ENCODE data around the gene PIN1.
"Not testable (repeated sequence)": the region's sequence is repeated elsewhere in the genome, so short reads cannot be mapped to it uniquely, and the experiment has no call there.

PIN1 gene

DNA sequence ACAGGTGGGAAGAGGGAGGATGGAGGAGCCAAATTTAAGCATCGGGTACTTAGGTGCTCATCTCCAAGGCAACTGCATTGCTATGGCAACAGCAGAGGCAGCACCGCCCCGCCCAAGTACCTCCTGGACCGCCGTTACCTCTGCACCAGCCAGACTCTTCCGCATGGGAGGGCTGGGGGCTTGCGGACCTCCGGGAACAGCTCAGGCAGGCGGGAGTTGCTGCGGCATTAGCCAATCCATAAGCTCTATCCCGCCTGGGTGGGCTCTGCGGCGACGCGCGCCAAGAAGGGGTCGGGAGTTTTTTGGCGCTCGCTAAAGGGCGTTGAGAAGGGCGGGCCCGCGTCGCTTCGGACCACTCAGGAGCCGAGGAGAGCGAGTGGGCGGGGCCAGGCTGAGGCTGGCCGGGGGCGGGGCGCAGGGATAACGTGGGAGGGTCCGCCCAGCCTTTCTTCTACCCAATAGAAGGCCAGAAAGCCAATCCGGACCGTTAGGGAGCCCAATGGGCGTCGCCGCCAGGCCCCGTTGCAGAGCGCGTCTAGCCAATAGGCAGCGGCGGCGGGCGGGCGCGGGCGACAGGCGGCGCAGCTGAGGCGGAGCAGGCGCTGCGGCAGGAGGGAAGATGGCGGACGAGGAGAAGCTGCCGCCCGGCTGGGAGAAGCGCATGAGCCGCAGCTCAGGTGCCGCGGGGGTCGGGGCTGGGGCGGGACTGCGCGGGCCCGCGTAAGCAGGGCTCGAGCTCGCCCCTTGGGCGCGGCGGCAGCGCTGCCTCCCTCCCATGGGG, at the start of gene PIN1:
Gene PIN1 (plus strand): TSS at position 593 of the 781 bp plus-strand sequence. CDS start 27 bp downstream, at position 620.
- DNase-seq, result peak; percentile 99

DNA sequence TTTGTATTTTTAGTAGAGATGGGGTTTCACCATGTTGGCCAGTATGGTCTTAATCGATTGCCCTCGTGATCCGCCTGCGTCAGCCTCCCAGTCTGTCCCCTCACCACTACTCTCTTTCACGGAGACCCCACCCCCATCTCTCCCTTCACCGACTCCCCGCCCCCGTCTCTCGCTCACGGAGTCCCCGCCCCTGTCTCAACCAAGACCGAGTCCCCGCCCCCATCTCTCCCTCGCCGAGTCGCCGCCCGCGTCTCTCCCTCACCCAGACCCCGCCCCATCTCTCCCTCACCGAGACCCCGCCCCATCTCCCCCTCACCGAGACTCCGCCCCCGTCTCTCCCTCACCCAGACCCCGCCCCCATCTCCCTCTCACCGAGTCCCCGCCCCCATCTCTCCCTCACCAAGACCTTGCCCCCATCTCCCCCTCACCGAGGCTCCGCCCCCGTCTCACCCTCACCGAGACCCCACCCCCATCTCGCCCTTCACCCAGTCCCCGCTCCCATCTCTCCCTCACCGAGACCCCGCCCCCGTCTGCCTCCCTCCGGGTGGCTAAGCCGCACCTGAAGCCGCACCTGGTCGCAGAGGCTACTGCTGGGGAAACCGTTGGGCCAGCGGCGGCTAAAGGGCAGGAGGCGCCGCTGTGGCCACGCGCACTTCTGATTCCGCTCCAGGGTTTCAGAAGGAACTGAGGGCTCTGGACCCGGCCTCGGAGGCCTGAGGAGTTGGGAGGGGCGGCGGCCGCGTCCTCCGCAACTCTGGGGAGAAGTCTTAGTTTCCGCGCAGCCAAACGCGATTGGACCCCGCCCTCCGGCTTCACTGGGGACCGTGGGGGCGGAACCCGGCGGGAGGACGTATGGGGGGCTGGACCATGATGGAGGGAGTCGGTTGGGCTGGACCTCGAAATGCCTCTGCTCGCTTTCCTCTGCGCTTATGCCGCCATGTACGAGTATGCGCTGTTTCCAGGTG, 49.5 kb upstream of the PIN1 start:
- DNase-seq, result peak; percentile 95

DNA sequence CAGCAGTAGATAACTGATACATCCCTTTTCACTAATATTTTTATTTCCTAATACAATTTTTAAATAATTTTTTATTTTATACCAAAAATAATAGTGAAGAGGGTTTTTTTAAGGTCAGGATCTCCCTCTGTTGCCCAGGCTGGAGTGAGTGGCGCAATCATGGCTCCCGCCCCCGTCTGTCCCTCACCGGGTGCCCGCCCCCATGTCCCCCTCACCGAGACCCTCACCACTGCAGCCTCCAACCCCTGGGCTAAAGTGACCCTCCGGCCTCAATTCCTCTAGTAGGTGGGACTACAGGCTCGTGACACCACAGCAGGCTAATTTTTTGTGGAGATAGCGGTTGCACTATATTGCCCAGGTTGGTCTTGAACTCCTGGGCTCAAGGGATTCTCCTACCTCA, 48.8 kb upstream of the PIN1 start:
- DNase-seq, result no peak

DNA sequence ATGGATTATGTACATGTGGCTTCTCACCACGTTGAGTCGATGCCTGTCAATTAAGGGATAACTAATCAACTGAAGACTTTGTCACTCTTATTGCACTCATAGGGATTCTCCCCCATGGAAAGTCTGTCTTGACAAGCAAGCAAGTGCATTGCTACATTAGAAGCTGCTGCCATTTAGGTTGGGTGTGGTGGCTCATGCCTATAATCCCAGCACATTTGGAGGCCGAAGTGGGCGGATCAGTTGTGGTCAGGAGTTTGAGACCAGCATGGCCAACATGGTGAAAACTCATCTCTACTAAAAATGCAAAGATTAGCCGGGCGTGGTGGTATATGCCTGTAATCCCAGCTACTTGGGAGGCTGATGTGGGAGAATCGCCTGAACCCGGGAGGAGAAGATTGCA, 48.3 kb upstream of the PIN1 start:
- no peak for DNase-seq

DNA sequence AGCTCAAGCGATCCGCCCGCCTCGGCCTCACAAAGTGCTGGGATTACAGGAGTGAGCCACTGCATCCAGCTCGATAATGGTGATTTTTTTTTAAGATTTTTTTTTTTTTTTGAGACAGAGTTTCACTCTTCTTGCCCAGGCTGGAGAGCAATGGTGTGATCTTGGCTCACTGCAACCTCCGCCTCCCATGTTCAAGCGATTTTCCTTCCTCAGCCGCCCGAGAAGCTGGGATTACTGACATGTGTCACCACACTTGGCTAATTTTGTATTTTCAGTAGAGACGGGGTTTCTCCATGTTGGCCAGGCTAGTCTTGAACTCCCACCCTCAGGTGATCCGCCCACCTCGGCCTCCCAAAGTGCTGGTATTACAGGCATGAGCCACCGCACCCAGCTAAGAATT, 46.5 kb upstream of the PIN1 start:
- not testable (repeated sequence) for DNase-seq

DNA sequence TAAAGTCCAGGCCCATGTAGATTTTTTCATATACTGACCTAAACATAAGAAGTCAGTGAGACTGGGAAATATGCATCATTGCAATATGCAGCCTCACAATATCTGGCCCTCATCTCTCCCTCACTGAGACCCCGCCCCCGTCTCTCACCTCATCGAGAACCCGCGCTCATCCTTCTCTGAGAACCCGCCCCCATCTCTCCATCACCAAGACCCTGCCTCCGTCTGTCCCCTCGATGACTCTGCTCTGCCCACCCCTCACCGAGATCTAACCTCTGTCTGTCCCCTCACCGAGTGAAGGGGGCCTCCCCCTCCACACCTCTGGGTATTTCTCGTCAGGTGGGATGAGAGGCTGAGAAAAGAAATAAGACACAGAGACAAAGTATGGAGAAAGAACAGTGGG, 46.1 kb upstream of the PIN1 start:
- no peak for DNase-seq

GRCh38 chr19:9789579-9789978, 45.5 kb upstream of the PIN1 start:
- DNase-seq, result not testable (repeated sequence)

DNA sequence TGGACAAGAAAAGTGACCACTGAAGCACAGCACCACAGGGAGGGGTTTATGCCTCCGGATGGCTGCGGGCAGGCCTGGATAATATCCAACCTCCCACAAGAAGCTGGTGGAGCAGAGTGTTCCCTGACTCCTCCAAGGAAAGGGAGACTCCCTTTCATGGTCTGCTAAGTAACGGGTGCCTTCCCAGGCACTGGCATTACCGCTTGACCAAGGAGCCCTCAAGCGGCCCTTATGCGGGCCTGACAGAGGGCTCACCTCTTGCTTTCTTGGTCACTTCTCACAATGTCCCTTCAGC, 44.1 kb upstream of the PIN1 start:
- not testable (repeated sequence) for DNase-seq

DNA sequence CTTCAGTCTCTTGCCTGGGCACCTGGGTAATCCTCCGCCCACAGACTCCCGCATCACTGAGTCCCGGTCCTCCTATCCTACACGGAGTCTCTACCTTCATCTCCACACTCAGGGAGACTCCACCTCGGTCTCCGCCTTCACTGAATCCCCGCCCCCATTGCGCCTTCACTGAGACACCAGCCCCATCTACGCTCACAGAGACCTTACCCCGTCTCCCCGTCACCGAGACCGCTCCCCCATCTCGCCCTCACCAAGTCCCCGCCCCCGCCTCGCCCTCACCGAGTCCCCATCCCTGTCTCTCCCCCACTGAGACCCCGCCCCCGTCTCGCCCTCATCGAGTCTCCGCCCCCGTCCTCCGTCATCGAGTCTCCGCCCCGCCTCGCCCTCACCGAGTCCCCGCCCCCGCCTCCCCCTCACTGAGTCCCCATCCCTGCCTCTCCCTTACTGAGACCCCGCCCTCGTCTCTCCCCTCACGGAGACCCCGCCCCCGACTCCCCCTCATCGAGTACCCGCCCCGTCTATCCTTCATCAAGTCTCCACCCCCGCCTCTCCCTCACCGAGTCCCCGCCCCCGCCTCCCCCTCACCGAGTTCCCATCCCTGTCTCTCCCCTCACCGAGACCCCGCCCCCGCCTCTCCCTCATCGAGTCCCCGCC, 43.4 kb upstream of the PIN1 start:
- DNase-seq, result peak; percentile 95

DNA sequence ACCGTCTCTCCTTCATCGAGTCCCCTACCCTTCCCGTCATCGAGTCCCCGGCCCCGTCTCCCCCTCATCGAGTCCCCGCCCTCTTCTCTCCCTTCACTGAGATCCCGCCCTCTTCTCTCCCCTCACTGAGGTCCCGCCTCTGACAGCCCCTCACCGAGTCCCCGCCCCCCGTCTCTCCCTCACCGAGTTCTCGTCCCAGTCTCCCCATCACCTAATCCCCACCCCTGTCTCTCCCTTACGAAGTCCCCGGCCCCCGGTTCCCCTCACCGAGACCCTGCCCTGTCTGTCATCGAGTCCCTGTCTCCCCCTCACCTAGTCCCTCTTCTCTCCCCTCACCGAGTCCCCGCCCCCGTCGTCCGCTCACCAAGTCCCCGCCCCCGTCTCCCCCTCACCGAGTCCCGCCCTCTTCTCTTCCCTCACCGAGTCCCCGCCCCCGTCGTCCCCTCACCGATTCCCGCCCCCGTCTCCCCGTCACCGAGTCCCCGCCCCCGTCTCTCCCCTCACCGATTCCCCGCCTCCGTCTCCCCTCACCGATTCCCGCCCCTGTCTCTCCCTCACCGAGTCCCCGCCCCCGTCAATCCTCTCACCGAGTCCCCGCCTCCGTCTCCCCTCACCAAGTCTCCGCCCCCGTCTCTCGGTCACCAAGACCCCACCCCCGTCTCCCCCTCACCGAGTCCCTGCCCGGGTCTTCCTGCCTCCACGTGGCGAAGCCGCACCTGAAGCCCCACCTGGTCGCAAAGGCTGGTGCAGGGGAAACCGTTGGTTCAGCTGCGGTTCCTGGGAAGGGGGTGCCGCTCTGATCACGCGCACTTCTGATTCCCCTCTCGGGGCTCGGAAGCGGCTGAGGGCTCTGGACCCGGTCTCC, 42.7 kb upstream of the PIN1 start:
- peak; percentile 91 for DNase-seq

DNA sequence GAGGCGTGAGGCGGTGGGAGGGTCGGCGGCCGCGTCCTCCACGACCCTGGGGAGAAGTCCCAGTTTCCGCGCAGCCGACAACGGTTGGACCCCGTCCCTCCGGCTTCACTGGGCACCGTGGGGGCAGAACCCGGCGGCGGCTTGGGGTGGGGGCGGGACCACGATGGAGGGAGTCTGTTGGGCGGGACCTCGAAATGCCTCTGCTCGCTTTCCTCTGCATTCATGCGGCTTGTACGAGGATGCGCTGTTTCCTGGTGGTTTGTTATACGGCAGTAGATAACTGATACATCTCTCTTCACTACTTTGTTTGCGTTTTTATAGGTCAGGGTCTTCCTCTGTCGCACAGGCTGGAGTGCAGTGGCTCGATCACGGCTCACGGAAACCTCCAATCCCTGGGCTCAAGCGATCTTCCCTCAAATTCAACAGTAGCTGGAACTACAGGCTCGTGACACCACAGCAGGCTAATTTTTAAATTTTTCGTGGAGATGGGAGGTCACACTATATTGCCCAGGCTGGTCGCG, 42.0 kb upstream of the PIN1 start:
- DNase-seq, result peak; percentile 49

GRCh38 chr19:9796113-9796773, 38.9 kb upstream of the PIN1 start:
- DNase-seq, result peak; percentile 86

GRCh38 chr19:9797871-9798270, 37.2 kb upstream of the PIN1 start:
- no peak for DNase-seq

DNA sequence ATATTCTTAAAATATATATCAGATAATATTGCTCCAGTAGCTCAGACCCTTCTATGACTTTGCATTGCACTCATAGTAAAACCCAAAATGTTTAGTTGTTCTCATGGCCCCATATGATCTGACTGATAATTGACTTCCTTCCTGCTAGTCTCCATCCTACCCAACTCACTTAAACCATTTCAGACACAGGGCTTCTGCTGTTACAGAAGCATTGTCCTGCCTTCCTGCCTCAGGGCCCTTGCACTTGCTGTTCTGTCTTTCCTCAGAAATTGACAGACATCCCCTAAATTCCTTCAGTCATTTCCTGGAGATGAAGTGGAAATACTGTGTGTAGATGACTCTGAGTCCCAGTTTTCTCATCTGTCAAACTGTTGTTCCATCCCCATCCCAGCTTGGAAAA, 36.0 kb upstream of the PIN1 start:
- DNase-seq, result no peak

GRCh38 chr19:9801976-9802375, 33.1 kb upstream of the PIN1 start:
- no peak for DNase-seq

DNA sequence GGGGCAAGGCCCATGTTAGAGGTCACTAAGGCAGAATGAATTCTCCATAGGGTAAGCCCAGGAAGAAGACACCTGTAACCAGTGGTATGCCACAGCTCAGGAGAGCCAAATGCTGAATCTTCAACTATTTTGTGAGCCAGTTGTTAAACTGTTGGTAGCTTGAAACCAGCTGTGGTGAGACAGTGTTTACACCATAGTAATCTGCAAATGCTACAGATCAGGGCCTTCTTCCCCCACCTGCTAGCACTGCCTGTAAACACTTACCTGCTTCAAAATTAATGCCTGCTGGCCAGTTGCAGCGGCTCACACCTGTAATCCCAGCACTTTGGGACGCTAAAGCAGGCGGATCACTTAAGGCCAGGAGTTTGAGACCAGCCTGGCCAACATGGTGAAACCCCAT, 28.3 kb upstream of the PIN1 start:
- DNase-seq, result no peak

DNA sequence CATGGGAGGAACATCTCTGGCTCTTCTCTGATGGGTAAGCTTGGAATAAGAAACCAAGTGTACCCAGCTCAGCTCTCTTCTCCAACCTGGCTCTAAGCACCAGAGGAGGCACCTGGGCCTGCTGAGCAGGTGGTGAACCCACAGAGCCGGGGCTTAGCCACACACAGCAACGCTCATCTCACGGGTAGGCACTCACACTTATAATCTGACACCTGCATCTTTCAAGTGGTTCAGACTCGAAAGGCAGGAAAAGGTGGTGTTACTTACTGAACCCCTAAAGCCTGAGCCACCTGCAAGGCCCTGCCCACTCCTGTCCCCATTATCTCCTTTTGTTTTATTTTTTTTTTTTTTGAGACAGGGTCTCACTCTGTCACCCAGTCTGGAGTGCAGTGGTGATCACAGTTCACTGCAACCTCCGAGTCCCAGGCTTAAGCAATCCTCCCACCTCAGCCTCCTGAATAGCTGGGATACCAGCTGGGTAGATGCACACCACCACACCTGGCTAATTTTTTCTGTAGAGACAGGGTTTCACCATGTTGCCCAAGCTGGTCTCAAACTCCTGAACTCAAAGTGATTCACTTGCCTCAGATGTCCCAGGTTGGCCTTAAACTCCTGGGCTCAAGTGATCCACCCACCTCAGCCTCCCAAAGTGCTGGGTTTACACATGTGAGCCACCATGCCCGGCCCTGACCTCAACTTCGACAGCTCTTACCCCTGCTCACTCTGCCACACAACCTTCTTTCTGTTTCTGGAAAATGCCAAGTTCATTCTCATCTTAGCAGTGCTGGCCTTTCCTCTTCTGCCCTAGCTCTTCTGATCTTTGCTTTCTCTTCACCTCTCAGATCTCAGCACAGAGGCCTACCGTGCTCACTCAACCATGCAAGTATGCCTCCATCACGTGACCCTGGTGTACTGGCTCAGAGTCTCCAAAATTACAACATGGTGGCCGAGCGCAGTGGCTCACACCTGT, 26.0 kb upstream of the PIN1 start:
- DNase-seq, result no peak

DNA sequence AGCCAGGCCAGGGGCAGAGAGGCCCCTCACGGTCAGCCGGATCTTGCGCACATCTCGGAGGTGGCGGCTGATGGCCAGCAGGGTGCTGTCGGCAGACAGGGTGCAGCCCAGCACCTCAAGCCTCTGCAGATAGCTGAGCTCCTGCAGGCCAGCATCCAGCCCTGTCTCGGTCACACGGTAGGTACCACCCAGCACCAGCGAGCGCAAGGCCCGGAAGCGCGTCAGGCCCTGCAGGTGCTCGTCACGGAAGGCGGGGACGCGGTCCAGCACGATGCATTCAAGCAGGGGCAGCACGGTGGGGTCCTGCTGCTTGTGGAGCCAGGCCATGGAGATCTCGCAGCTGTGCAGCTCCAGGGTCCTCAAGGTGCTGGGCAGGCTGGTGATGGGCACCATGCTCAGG, 24.0 kb upstream of the PIN1 start:
- DNase-seq, result no peak

GRCh38 chr19:9818175-9818733, 16.9 kb upstream of the PIN1 start:
- DNase-seq, result no peak
